Stimulated activated CD8-positive, alpha-beta memory T cell treated with anti-CD3 and anti-CD28 coated beads, Interleukin-7, amount 100 ng/mL, for 48 hours (primary cell): ENCODE results near the gene SELENOK.

Experiments
- DNase-seq, 2 donors: peaks; one replicate each; pipeline ENCODE4 v3.0.0-alpha.2; 2020; ENCODE audit warnings: low read depth in 1 of 2; ENCODE audit errors: extremely low read depth in 1 of 2

SELENOK gene

GRCh38 chr3:53843195-53844177, 48.2 kb downstream of the SELENOK start:
- DNase-seq: no peak

GRCh38 chr3:53842436-53843194, 49.0 kb downstream of the SELENOK start:
- DNase-seq: no peak

- no peak for DNase-seq
These were observed 50.4 kb downstream of the SELENOK start for GRCh38 chr3:53841296-53841695.

- peak in 1 of 2 donors; percentile 6 for DNase-seq
These were observed 54.3 kb downstream of the SELENOK start for GRCh38 chr3:53837331-53837730.

- DNase-seq: no peak
These were observed 55.4 kb downstream of the SELENOK start for GRCh38 chr3:53836084-53836872.

- no peak for DNase-seq
These were observed 56.4 kb downstream of the SELENOK start for GRCh38 chr3:53835257-53835656.

GRCh38 chr3:53834429-53835095, 57.1 kb downstream of the SELENOK start:
- DNase-seq: no peak
